ENCODE results near the gene OR52K1.

Gene OR52K1

DNA sequence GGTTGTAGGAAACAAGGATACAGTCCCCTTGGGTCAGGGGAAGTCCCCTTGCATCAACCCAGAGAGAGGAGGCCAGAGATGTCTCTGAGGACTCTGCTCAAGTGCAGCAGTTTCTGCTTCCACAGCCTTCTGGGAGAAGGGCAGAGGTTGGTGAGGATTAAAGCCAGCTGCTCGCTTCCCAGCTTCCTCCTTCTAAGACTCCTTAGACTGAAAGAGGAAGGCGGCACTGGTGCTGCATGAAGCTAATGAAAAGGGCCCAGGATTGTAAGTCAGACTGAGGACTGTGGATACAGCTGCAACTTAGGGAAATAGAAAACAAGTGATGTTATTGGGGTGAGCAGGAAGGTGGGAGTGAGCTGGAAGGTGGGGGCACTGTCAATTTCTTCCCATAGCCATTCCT is at the start of gene OR52K1:
Gene OR52K1, plus strand, starts transcription at position 202 of the 400 bp plus-strand sequence. CDS start 6,255 bp downstream, outside the sequence.
- Mint-ChIP-seq H3K9me3 (no peaks in the 10 kb centered on the region), H3K4me1 (no peaks in the 10 kb centered on the region), H3K27me3 (peaks cover 0 to under 1% of the 10 kb centered on the region in 2 donors), H3K36me3 (no peaks in the 10 kb centered on the region), H3K4me3 (no peak within 1 kb of the TSS), H3K27ac (no peak within 1 kb of the TSS)
- DNase-seq (no peak), ATAC-seq (replicated peaks) (no peak)

DNA sequence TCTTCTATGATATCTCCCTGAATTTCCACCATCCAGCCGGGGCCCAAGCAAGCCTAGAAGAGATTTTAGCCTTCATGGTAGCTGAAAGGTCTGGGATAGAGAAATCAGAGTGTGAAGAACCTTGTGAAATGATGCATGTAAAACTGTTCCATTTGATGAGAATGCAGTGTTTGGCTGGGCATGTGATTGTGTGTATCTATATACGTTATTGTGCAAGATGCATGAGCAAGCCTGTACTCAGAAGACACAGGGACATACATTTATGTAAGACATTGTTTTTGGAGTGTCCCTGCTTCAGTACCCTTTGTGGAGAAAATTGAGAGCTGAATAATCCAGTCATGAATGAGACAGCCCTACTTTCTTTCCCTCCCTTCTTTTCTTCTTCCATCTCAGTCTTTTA is 48.6 kb upstream of the OR52K1 start:
- Mint-ChIP-seq H3K9me3 (peaks cover 0 to under 1% of the 10 kb centered on the region in 2 donors), H3K36me3 (no peaks in the 10 kb centered on the region), H3K4me1 (no peaks in the 10 kb centered on the region), H3K27me3 (peaks cover 13 to 34% of the 10 kb centered on the region in 2 donors), H3K27ac (no peak overlapping the region), H3K4me3 (no peak overlapping the region)
- ATAC-seq (replicated peaks) (no peak), DNase-seq (no peak)

DNA sequence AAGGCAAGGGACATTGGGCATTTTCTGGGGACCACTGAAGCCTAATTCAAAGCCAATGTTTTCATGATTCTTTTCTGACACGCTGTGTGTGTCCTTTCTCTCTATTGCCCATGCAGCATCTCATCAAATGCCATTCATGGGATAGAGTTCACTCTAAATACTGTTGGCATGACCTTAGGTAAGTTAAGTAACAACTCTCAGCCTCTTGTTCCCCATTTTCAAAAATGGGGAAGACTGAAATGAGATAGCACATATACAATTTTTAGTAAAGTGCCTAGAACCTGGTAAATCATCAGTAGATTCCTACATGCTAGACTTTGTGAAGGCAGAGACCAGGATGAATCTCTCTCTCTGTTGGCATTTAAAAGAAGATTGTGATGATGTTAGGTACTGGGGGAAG is 46.0 kb upstream of the OR52K1 start:
- H3K36me3 Mint-ChIP-seq: no peaks in the 10 kb centered on the region
- no peak for DNase-seq
- no peak overlapping the region for H3K27ac Mint-ChIP-seq
- no peak overlapping the region for H3K4me3 Mint-ChIP-seq
- no peaks in the 10 kb centered on the region for H3K4me1 Mint-ChIP-seq
- ATAC-seq (replicated peaks): no peak
- peaks cover 11 to 25% of the 10 kb centered on the region in 2 donors for H3K27me3 Mint-ChIP-seq
- peaks cover 2 to 4% of the 10 kb centered on the region in 2 donors for H3K9me3 Mint-ChIP-seq

DNA sequence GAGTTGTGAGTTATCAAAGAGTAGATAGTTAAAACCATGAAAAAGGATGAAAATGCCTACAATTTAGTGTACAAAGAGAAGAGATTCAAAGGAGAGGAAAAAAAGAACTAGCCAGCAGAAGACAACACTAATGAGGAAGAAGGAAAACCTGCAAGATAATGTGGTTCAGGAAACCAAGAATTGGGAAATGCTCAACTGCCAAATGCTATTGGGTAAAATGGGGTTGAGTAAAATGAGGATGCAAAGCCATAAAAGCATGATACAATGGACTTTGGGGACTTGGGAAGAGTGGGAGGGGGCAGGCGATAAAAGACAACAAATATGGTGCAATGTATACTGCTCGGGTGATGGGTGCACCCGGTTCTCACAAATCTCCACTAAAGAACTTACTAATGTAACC is 40.9 kb upstream of the OR52K1 start:
- DNase-seq: no peak
- Mint-ChIP-seq H3K27me3 (peaks cover 4 to 7% of the 10 kb centered on the region in 2 donors), H3K9me3 (peaks cover 2 to 4% of the 10 kb centered on the region in 2 donors), H3K4me1 (no peaks in the 10 kb centered on the region), H3K4me3 (no peak overlapping the region), H3K27ac (no peak overlapping the region), H3K36me3 (no peaks in the 10 kb centered on the region)
- no peak for ATAC-seq (replicated peaks)

DNA sequence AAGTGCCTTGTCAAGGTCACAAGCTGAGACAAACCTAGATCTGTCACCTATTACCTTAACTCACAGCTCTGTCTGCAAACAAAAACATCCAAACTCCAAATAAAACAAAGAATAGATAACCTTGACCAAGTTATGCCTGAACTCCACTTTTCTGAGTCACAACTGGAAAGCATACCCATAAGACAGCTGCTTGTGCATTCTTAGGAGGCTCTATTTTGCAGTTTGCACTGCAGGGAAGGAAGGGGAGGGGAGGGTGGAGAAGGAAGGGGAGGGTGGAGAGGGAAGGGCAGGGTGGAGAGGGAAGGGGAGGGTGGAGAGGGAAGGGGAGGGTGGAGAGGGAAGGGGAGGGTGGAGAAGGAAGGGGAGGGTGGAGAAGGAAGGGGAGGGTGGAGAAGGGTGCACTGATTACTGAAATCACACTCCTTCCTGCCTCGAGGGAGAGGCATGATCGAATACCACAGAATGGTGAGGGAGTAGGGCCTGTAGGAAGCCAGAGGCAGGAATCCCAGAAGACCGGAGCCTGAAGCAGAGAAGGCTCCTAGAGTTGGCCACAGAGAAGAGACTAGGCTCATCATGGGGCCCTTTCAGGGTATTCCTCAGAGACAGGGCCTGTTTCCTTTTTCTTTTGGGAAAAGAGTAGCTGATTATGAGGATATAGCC is 39.1 kb upstream of the OR52K1 start:
- DNase-seq: no peak
- H3K9me3 Mint-ChIP-seq: peaks cover 2 to 4% of the 10 kb centered on the region in 2 donors

DNA sequence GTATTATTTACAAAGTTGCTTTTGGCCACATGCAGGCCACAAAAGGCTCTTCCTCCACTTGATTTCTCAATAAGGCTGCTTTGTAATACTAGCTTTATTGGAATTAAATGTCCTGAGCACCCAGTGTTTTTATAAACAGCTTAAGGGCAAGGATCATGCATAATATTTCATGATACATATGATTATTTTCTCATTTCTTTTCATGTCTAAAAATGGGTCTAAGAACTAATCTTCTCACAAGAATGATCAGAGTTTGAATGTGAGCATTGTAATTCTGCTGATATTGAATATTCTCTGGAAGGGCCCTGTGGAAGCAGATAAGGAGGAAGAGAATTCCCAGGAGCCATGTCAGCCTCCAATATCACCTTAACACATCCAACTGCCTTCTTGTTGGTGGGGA is 33.5 kb upstream of the OR52K1 start, which contains the start of gene OR52K2:
Gene OR52K2, plus strand, starts transcription at position 301 of the 400 bp plus-strand sequence. Its CDS starts 45 bp downstream, at position 346.
- DNase-seq (no peak), ATAC-seq (replicated peaks) (no peak)
- H3K9me3 Mint-ChIP-seq: peaks cover under 1% of the 10 kb centered on the region in 2 donors
- no peak within 1 kb of the TSS for H3K4me3 Mint-ChIP-seq
- no peak within 1 kb of the TSS for H3K27ac Mint-ChIP-seq
- no peaks in the 10 kb centered on the region for H3K4me1 Mint-ChIP-seq
- peaks cover 0 to under 1% of the 10 kb centered on the region in 2 donors for H3K36me3 Mint-ChIP-seq
- peaks cover 8 to 13% of the 10 kb centered on the region in 2 donors for H3K27me3 Mint-ChIP-seq

More for the DNA sequence above, 39.1 kb upstream of the OR52K1 start:
- peaks cover 0 to 7% of the 10 kb centered on the region in 2 donors for H3K27me3 Mint-ChIP-seq
- H3K27ac Mint-ChIP-seq: no peak overlapping the region
- no peak for ATAC-seq (replicated peaks)
- no peak overlapping the region for H3K4me3 Mint-ChIP-seq
- no peaks in the 10 kb centered on the region for H3K4me1 Mint-ChIP-seq
- no peaks in the 10 kb centered on the region for H3K36me3 Mint-ChIP-seq

DNA sequence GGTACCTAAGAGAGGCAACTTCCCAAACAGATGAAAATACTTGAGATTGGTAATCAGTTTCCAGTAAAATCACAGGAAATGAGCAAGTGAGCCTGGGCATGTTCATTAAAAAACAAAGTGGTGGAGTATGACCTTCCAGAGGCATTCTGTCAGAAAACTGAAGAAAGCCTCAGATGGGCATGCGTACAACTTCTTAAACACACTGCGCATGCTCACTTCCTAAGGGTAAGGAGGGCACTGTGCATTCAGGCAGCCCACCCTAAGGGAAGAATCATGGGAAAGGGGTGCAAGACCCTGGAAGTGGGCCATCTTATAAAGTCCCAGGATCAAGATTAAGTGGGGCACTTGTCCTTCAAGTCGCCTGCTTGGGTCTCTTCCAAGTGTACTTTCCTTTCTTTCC is 29.3 kb upstream of the OR52K1 start:
- H3K4me3 Mint-ChIP-seq: no peak overlapping the region

DNA sequence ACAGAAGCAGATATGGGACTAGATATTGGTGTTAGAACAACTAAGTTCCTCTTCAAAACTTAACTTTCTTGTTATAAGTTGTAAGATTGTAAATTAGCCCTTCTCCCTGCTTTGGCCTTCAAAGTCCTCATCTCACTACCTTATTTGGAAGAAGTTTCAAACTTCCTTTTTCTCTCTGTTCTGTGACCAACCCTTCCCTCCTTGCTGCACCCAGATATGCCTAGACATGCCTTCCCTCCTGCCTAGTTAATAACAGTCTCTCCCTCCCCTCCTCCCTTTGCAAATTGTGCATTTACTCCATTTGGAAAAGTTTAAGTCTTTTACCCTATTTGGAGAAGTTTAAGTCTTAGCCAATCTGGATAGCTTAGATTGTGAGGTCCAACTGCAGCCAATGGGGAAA is 28.4 kb upstream of the OR52K1 start:
- DNase-seq: no peak

More for the DNA sequence above, 29.3 kb upstream of the OR52K1 start:
- H3K9me3 Mint-ChIP-seq: peaks cover 7 to 11% of the 10 kb centered on the region in 2 donors
- peaks cover 0 to 5% of the 10 kb centered on the region in 2 donors for H3K36me3 Mint-ChIP-seq
- no peak for ATAC-seq (replicated peaks)
- DNase-seq: no peak
- no peak overlapping the region for H3K27ac Mint-ChIP-seq
- peaks cover 8 to 16% of the 10 kb centered on the region in 2 donors for H3K27me3 Mint-ChIP-seq
- peaks cover 4 to 7% of the 10 kb centered on the region in 2 donors for H3K4me1 Mint-ChIP-seq

GRCh38 chr11:4455419-4455818 is 27.0 kb upstream of the OR52K1 start:
- ATAC-seq (replicated peaks) (peak; percentile 47 to 51), DNase-seq (no peak)
- Mint-ChIP-seq H3K27me3 (peaks cover 3 to 28% of the 10 kb centered on the region in 2 donors), H3K4me1 (peaks cover 4 to 7% of the 10 kb centered on the region in 2 donors), H3K27ac (no peak overlapping the region), H3K9me3 (peaks cover 7 to 11% of the 10 kb centered on the region in 2 donors), H3K4me3 (no peak overlapping the region), H3K36me3 (peaks cover 0 to 5% of the 10 kb centered on the region in 2 donors)

More for the DNA sequence above, 28.4 kb upstream of the OR52K1 start:
- H3K4me1 Mint-ChIP-seq: peaks cover 4 to 7% of the 10 kb centered on the region in 2 donors
- H3K4me3 Mint-ChIP-seq: no peak overlapping the region
- ATAC-seq (replicated peaks): no peak
- no peak overlapping the region for H3K27ac Mint-ChIP-seq
- peaks cover 11 to 25% of the 10 kb centered on the region in 2 donors for H3K27me3 Mint-ChIP-seq
- peaks cover 7 to 11% of the 10 kb centered on the region in 2 donors for H3K9me3 Mint-ChIP-seq
- peaks cover 0 to 5% of the 10 kb centered on the region in 2 donors for H3K36me3 Mint-ChIP-seq

GRCh38 chr11:4459500-4459899 is 22.9 kb upstream of the OR52K1 start:
- Mint-ChIP-seq H3K4me1 (peaks cover 4 to 7% of the 10 kb centered on the region in 2 donors), H3K27me3 (peaks cover 19 to 29% of the 10 kb centered on the region in 2 donors), H3K36me3 (peaks cover 2 to 4% of the 10 kb centered on the region in 2 donors), H3K27ac (no peak overlapping the region), H3K9me3 (peaks cover 11 to 18% of the 10 kb centered on the region in 2 donors), H3K4me3 (no peak overlapping the region)
- DNase-seq (no peak), ATAC-seq (replicated peaks) (peak; percentile 46 to 53)

DNA sequence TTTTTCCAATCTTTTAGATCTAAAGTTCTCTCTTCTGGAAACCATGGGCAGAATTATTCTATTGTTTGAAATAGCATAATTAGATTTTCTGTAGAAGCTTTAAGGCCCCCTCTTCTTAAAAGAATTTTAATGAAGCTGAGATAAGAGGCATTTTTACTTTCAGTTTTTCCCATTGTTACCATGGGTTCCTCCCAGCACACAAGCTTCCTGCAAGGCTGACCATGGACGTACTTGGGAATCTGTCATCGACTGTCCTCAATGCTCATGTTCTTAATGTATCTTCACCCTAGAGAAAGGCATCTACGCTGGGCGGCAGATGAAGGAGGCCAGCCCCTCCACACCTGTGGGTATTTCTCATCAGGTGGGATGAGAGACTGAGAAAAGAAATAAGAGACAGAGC is 22.3 kb upstream of the OR52K1 start:
- Mint-ChIP-seq H3K4me1 (peaks cover 4 to 6% of the 10 kb centered on the region in 2 donors), H3K4me3 (no peak overlapping the region), H3K9me3 (peaks cover 16 to 20% of the 10 kb centered on the region in 2 donors), H3K27me3 (peaks cover 19 to 29% of the 10 kb centered on the region in 2 donors), H3K36me3 (peaks cover 2 to 4% of the 10 kb centered on the region in 2 donors), H3K27ac (no peak overlapping the region)
- ATAC-seq (replicated peaks) (no peak), DNase-seq (no peak)

- DNase-seq (no peak), ATAC-seq (replicated peaks) (no peak)
- Mint-ChIP-seq H3K27ac (no peak overlapping the region), H3K9me3 (peaks cover 12 to 18% of the 10 kb centered on the region in 2 donors), H3K36me3 (peaks cover 0 to 4% of the 10 kb centered on the region in 2 donors), H3K4me1 (peaks cover 5 to 8% of the 10 kb centered on the region in 2 donors), H3K4me3 (no peak overlapping the region), H3K27me3 (peaks cover 16 to 19% of the 10 kb centered on the region in 2 donors)
Measured at GRCh38 chr11:4464216-4465159, 18.0 kb upstream of the OR52K1 start.

DNA sequence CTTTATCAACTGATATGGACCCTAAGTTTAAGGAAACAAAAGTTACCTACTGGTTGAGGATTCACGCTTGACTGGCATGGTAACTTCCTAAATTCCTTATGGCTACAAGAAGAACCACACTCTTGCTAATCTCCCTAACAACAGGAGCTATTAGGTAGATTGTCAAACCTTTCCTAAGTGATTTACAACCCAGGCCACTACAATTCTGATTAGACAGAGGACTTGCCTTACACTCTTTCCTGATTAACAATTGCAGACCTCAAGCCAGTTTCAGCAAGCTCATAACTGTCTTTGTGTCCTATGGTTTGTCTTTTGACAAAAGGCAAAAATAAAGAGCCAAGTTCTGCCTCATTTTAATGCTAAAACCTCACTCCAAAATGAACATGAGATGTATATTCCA is 17.0 kb upstream of the OR52K1 start:
- Mint-ChIP-seq H3K36me3 (peaks cover 0 to 4% of the 10 kb centered on the region in 2 donors), H3K4me3 (no peak overlapping the region), H3K4me1 (peaks cover 5 to 8% of the 10 kb centered on the region in 2 donors), H3K9me3 (peaks cover 12 to 18% of the 10 kb centered on the region in 2 donors), H3K27ac (no peak overlapping the region), H3K27me3 (peaks cover 20 to 25% of the 10 kb centered on the region in 2 donors)
- ATAC-seq (replicated peaks): no peak
- DNase-seq: no peak

Measured in stimulated activated naive B cell treated with anti-CD40 and anti-IgM and Interleukin-4, amounts not matched to agents 10 μg/mL and 1 μg/mL and 100 μg/mL, for 72 hours (primary cell).